GM19438 (cell line): ENCODE data around the gene UGT2A1.
"Not testable (repeated sequence)": the region's sequence is repeated elsewhere in the genome, so short reads cannot be mapped to it uniquely, and the experiment has no call there.

ENCODE experiments used
- ATAC-seq: cut with Tn5 transposase; IDR thresholded peaks from one replicate; pipeline ENCODE4 v1.9.1; 2021; ENCODE audit warnings: low read depth; ENCODE audit not compliant: unreplicated experiment

Gene UGT2A1

GRCh38 chr4:69653147-69653546 is at the start of gene UGT2A1:
Gene UGT2A1 (minus strand): TSS chr4:69653247. CDS start chr4:69647644, 5,603 bp downstream.
- ATAC-seq = no peak

GRCh38 chr4:69702201-69702600 is 49.2 kb upstream of the UGT2A1 start:
- no peak for ATAC-seq

GRCh38 chr4:69701696-69702095 is 48.6 kb upstream of the UGT2A1 start:
- no peak for ATAC-seq

GRCh38 chr4:69697536-69698242 is 44.6 kb upstream of the UGT2A1 start:
- no peak for ATAC-seq

- no peak for ATAC-seq
Observed at GRCh38 chr4:69689599-69689998, 36.6 kb upstream of the UGT2A1 start.

- no peak for ATAC-seq
Observed at GRCh38 chr4:69684804-69685203, 31.8 kb upstream of the UGT2A1 start.

- no peak for ATAC-seq
Observed at GRCh38 chr4:69668680-69669079, 15.6 kb upstream of the UGT2A1 start.

GRCh38 chr4:69664009-69664408 is 11.0 kb upstream of the UGT2A1 start:
- ATAC-seq = not testable (repeated sequence)

GRCh38 chr4:69661130-69661803 is 8.2 kb upstream of the UGT2A1 start:
- ATAC-seq = not testable (repeated sequence)

- ATAC-seq = no peak
Observed at GRCh38 chr4:69658133-69658532, 5.1 kb upstream of the UGT2A1 start.

- no peak for ATAC-seq
Observed at GRCh38 chr4:69656653-69657158, 3.7 kb upstream of the UGT2A1 start.

- no peak for ATAC-seq
Observed at GRCh38 chr4:69650872-69651271, 2.2 kb downstream of the UGT2A1 start.

GRCh38 chr4:69649629-69650028 is 3.4 kb downstream of the UGT2A1 start:
- no peak for ATAC-seq

GRCh38 chr4:69649207-69649606 is 3.8 kb downstream of the UGT2A1 start:
- no peak for ATAC-seq

GRCh38 chr4:69642961-69643360 is 10.1 kb downstream of the UGT2A1 start:
- no peak for ATAC-seq

- ATAC-seq = no peak
Observed at GRCh38 chr4:69640289-69640688, 12.8 kb downstream of the UGT2A1 start.

GRCh38 chr4:69639542-69639941 is 13.5 kb downstream of the UGT2A1 start, which contains the start of gene UGT2A2:
Gene UGT2A2 (minus strand): TSS chr4:69639642. CDS start chr4:69639640, 2 bp downstream.
- ATAC-seq = no peak

GRCh38 chr4:69617083-69617694 is 35.9 kb downstream of the UGT2A1 start:
- ATAC-seq = no peak

GRCh38 chr4:69610484-69610883 is 42.6 kb downstream of the UGT2A1 start:
- no peak for ATAC-seq

GRCh38 chr4:69601065-69601464 is 52.0 kb downstream of the UGT2A1 start:
- ATAC-seq = no peak

- no peak for ATAC-seq
Observed at GRCh38 chr4:69600013-69600412, 53.0 kb downstream of the UGT2A1 start.
